Measurements from ENCODE around the gene RNH1. TPM values are rescaled to one million over a fixed set of nuclear protein-coding genes. Genes with fewer than 3 reads are reported as not detected.

The RNH1 gene
- 123 TPM for polyA plus RNA-seq (2012; ENCODE audit: insufficient read depth, insufficient read length)

DNA sequence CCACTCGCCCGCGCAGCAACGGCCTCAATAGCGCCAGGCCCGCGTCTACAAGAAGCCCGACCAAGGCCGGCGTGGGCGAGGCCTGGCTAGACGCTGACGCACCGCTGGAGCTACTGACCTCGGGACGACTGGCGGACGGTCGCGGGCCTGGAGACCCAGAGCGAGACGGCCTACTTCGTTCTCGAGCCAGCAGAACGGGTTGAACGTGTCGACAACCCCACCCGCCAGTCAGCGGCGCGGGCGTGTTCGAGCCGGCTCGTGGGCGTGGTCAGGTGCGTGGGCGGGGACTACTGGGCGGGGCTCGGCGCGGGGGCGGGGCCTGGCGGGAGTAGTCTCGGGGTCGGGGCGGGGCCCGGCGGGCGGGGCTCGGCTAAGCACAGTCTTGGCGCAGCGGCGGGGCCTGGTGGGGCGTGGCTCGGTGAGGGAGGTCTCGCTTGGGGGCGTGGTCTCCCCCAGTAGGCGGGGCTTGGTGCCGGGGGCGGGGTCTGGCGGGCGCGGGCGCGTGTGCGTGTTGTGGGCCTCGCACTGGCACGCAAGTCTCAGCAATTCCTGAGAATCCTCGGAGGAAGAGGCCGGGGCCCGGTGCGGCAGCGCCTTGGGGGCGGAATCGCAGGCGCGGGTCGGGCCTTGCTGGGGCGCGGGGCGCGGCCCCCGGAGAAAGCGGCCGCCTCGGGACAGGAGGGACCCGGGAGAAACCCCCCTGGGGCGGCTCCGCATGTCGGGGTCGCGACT lies at the start of gene RNH1:
RNH1 (minus strand) TSS at position 248 of the 732 bp plus-strand sequence. CDS start 5,080 bp downstream, outside the sequence.
- H3K4me3 ChIP-seq (ENCODE audit: low read length), result peak within 1 kb of the TSS; percentile 93

DNA sequence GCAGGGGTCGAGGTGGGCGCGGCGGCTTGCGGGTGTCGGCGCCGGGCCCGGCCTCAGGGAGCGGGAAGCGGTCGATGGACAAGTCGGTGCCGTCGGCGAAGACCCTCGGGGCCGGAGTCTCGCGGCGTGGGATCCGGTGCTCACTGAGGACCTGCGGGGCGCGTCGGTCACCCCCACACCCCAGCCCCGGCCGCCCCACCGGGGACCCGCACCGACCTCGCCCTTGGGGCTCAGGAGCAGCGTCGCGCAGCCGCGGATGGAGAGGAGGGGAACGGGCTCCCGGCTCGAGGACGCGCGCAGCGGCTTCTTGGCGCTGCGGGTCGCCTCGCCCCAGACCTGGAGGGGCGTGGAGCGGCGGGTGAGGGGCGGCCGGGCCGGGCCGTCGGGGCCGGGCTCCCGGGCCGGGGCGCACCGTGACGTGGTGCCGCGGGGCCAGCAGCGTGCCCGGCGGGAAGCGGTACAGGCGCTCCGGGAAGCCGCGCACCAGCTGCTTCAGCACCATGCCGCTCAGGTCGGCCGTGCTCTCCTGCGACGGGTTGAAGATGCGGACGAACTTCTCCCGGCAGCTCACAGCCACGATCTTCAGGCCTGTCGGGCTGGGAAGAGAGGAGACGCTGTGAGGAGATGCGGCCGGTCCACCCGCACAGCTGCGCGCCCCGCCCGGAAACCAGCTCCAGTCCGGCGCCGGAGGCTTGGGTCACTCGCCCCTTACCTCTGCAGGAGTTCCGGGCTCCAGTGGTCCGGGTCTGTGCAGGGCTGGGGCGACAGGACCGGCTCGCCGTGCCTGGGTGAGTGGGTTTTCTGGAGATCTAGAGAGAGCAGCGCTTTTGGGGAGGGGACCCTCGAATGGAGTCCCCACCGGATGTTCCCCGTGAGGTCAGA lies 49.0 kb upstream of the RNH1 start:
- H3K4me3 ChIP-seq (ENCODE audit: low read length), result no peak overlapping the region
- no peak for DNase-seq (ENCODE audit: low read depth, low spot score)

More for the DNA sequence above, at the start of gene RNH1:
- peak; percentile 75 for DNase-seq (ENCODE audit: low read depth, low spot score)

DNA sequence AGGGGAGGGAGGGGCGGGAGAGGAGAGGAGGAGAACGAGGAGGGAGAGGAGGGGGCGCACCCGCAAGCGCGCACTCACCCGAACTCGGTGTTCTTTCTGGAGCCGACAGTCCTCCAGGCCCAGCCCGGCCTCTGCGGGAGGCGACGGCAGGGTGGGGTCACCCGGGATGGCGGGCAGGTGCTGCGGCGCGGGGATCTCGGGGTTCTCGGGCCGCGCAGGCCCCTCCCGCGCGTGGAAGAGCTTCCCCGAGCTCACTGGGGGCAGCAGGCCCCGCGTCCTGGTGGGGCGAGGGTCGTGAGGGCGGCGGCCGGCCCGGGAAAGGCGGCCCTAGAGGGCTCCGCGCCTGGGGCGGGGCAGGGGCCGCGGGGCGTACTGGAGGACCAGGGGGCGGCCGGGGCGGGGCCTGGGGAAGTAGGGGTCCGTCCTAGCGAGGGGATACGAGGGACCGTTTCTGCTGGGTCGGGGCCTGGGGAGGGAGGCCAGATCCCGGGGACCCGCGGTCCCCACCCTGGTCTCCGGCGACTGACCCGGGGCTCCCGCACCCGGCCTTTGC lies 48.3 kb upstream of the RNH1 start:
- DNase-seq (ENCODE audit: low read depth, low spot score), result no peak
- H3K4me3 ChIP-seq (ENCODE audit: low read length), result peak overlapping the region; percentile 48

DNA sequence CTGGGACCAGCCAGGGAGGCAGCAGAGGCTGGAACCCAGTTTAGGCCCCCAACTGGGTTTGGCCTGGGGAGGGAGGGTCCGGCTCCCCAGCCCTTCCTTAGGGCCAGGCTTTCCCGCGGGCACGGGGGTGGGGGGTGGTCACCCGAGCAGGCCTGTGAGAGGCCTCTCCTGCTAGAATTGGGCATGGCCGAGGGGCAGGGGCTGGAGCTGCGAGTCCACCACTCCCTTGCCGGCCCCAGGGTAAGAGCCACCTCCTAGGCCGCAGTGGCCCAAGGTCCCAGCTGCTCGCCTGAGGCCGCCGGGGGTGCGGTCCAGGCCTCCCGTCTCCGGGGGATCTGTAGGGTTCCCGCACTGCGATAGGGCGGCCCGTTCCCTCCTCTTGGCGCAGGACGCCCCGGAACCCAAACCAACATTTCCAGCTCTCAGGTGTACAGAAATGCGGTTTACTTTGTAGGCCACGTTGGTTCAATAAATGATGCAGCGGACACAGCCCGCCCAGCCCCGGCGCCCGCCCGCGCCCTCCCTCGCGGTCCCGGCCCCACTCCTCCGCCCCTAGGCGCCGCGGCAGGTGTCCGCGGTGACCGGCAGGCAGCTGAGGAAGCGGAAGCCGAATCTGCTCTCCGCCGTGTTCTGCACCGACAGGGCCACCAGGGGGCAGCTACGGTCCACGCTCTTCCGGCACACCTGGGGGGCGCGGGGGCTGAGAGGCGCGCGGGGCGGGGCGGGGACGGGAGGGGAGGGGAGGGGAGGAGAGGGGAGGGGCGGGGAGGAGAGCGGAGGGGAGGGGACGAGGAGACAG lies 47.6 kb upstream of the RNH1 start:
- DNase-seq (ENCODE audit: low read depth, low spot score), result peak; percentile 79
- H3K4me3 ChIP-seq (ENCODE audit: low read length), result peak overlapping the region; percentile 48

DNA sequence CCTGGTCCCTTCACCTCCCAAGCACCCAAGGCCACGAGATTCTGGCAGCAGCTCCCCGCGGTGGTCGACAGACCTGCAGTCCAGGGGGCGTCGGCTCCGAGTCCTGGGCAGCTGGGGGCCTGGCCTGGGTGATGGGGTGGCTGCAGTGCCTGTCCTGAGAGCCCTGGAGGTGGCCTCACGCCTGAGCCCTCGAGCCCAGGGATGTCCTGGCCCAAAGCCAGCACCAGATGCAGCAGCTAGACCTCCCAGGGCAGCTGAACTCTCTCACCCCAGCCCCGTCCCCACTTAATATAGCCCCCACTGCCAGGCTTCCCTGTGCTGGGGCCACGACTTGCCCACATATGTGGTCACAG lies 46.9 kb upstream of the RNH1 start:
- H3K4me3 ChIP-seq (ENCODE audit: low read length), result no peak overlapping the region
- DNase-seq (ENCODE audit: low read depth, low spot score), result no peak

DNA sequence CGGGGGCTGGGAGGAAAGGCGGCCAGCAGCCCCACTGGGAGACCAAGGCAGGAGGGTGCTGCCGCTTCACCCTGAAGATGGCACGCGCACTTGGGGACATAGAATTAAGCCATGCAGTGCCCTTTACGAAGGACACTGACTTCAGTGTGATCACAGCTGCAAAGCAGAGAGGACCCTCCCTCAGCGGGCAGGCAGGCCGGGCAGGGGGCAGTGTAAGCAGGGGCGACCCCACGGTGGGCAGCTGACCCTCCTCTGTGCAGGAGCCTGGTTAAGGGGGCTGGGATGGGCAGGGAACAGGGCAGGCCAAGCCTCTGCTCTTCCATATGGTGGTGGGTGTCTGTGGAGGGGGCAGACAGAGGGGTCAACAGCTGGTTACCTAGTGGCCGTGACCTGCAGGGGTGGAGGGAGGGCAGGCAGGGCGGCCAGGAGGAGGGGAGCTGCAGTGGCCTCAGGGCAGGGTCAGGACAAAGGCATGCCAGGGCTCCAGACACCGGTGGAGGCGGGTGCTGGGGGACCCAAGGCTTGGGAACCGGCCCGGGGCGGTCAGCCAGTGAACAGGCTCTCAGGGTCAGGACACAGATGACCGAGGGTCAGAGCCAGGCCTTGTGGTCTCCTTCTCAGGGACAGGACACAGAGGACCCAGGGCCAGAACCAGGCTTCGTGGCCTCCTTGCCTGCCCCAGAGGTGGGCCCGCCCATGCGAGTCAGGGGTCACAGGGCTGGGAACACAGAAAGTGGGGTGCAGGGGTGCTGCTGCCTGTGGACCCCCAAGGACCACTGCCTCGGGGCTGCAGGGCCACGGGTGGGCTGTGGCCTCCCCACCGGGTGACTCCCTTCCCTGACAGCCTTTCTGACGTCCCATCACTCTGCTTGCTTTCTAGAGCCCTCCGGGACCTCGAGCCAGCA lies 46.3 kb upstream of the RNH1 start:
- H3K4me3 ChIP-seq (ENCODE audit: low read length), result no peak overlapping the region

DNA sequence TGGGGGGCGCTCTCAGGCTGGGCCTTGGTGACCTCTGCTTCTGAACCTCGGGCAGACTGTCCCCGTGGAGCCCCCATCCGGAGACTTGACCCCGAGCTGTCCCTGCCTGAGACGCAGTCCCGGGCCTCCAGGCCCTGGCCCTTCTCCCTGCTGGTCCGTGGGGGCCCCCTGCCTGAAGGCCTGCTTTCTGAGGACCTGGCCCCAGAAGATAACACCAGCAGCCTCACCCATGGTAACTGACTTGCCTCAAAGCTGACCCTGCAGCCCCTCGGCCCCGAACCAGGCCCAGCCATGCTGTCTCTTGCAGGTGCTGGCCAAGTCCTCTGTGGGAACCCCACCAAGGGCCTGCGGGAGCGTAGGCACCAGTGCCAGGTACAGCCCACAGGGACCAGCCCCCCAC lies 44.6 kb upstream of the RNH1 start:
- no peak overlapping the region for H3K4me3 ChIP-seq (ENCODE audit: low read length)

More for the DNA sequence above, 46.3 kb upstream of the RNH1 start:
- DNase-seq (ENCODE audit: low read depth, low spot score), result no peak

DNA sequence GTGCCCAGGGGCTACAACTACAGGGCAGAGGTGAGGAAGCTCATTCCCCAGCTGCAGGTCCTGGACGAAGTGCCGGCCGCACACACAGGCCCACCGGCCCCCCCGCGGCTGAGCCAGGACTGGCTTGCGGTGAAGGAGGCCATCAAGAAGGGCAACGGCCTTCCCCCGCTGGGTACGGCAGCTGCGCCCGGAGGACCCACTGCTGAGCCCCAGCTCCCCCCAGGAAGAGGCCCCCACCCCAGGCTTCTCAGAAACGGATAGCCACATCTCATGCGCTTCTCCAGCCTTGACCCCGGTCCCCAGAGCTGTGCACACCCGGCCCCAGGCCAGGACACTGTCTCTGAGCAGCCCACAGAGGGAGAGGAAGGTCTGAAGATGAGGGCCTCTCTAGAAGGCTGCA lies 44.1 kb upstream of the RNH1 start:
- H3K4me3 ChIP-seq (ENCODE audit: low read length), result no peak overlapping the region
- no peak for DNase-seq (ENCODE audit: low read depth, low spot score)

More for the DNA sequence above, 44.6 kb upstream of the RNH1 start:
- no peak for DNase-seq (ENCODE audit: low read depth, low spot score)

DNA sequence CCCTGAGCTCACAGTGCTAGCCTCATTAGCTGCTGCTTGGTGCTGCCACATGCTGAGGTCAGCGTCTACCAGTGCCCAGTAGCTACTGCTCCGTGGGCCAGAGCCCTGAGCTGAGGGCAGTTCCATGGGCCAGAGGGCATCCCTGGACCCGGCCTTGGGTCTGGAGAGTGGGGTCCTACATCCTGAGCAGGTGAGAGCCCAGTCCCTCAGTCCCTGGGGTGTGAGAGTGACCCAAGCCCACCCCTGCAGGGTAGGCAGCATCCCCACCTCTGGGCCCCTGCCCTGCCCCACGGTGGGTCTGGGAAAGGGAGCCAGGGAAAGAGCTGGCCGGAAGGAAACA lies 43.7 kb upstream of the RNH1 start:
- DNase-seq (ENCODE audit: low read depth, low spot score), result no peak
- H3K4me3 ChIP-seq (ENCODE audit: low read length), result no peak overlapping the region

DNA sequence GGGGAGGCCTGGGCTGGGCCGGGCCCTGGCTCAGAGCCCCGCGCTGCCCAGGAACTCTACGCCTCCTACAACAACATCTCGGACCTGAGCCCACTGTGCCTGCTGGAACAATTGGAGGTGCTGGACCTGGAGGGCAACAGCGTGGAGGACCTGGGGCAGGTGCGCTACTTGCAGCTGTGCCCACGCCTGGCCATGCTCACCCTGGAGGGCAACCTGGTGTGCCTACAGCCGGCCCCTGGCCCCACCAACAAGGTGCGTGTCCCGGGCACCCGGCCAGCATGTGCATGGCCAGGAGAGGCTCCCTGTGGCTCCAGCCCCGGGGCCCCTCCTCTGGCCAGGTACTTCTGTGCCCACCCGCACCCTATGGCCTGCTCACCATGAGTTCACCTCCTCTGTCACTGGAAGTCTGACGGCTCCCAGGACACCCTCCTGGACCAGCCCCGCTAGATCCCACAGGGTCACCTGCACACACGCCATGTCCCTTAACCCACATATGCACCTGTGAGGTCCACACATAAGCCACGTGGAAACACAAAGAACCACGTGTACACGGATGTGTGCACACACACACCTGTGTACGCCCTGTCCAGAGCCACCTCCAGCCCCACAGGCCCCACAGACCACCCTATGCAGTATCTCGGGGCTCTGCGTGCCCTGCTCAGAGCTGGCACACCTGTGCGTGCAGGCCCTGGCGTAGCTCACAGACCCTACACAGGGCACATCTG lies 43.1 kb upstream of the RNH1 start:
- no peak overlapping the region for H3K4me3 ChIP-seq (ENCODE audit: low read length)
- no peak for DNase-seq (ENCODE audit: low read depth, low spot score)

DNA sequence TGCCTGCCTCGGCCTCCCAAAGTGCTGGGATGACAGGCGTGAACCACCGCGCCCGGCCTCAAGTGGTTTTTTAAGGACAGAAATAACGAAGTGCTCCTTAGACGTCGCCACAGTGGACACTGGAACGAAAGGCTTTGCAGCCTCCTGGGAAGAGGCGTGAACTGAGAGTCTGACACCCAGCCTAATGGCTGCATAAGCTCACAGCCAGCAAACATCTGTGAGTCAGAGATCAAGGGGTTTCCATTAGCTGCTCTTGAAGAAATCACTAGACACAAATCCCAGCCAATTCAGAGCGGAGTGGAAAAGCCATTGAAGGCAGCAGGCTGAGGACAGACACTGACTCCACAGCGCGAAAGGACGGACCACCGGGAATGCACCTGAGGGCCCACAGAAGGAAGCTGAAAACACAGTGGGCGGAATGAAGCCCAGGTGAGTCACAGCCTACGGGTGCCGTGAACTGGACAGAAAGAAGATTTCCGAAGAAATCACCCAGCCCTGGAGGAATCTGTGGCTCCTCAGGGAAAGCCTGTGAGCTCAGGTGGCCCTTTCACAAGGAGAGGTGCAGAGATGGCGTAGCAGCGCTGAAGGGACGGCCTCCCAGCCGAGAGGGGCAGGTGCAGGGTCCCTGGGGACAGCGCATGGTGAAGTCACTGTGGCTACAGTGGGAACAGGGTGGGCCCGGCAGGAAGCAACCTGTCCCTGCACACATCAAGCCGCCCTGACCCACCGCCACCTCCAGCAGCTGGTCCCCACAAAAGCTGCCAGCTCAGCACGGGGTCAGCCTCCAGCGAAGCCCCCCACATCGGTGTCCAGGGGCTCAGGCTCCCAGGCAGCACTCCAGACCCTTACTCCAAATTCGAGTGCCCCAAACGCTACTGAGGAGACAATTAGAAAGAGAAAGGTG lies 41.9 kb upstream of the RNH1 start:
- no peak for DNase-seq (ENCODE audit: low read depth, low spot score)
- no peak overlapping the region for H3K4me3 ChIP-seq (ENCODE audit: low read length)

DNA sequence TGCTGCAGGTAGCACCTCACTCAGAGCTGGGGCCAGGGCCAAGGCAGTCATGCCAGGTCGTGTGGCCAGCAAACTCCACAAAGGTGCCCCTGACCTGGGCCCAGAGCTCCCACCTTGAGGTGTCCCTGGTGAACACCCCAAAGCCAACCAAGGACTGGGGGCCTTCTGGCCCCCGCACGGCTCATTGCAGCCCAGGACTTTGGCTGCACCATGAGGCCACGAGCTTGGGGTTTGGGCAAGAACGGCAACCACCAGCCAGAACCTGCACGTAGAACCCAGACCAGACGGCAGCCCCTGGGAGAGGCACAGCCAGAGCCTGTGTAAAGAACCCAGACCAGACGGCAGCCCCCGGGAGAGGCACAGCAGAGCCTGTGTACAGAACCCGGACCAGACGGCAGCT lies 38.1 kb upstream of the RNH1 start:
- no peak overlapping the region for H3K4me3 ChIP-seq (ENCODE audit: low read length)
- DNase-seq (ENCODE audit: low read depth, low spot score), result no peak

DNA sequence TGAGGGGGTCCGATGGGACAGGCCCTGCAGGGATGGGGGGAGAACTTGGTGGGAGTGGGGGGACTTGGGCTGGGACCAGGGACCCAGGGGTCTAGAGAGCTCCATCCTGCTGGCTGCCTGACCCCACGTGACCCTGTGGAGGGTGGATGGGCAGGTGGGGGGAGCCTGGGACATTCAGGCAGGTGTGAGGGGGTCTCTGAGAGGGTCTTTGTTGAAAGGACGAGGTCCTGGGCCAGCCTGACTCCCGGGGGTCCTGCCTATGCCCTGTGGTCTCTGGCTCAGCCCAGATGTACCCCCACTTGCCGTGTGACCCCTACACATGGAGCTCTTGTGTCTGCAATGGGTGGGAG lies 37.8 kb upstream of the RNH1 start:
- DNase-seq (ENCODE audit: low read depth, low spot score), result no peak
- H3K4me3 ChIP-seq (ENCODE audit: low read length), result no peak overlapping the region

DNA sequence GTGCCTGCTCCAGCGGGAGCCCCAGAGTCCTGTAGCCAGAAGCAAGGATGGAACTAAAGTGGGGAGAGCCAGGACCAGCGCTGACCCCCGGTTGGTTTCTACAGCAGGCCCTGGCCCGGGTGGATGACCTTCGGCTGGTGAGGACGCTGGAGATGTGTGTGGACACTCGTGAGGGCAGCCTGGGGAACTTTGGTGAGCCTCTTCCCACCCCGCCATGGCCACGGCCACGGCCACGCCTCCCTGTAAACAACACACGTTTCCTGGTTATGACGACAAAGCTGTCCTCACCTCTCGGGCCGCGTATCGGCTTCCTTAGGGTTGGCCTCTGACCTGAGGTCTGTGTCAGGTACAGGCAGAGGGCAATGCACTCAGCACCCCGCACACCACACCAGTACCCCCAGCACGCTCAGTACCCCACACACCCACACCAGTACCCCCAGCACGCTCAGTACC lies 34.4 kb upstream of the RNH1 start:
- H3K4me3 ChIP-seq (ENCODE audit: low read length), result no peak overlapping the region
- no peak for DNase-seq (ENCODE audit: low read depth, low spot score)

DNA sequence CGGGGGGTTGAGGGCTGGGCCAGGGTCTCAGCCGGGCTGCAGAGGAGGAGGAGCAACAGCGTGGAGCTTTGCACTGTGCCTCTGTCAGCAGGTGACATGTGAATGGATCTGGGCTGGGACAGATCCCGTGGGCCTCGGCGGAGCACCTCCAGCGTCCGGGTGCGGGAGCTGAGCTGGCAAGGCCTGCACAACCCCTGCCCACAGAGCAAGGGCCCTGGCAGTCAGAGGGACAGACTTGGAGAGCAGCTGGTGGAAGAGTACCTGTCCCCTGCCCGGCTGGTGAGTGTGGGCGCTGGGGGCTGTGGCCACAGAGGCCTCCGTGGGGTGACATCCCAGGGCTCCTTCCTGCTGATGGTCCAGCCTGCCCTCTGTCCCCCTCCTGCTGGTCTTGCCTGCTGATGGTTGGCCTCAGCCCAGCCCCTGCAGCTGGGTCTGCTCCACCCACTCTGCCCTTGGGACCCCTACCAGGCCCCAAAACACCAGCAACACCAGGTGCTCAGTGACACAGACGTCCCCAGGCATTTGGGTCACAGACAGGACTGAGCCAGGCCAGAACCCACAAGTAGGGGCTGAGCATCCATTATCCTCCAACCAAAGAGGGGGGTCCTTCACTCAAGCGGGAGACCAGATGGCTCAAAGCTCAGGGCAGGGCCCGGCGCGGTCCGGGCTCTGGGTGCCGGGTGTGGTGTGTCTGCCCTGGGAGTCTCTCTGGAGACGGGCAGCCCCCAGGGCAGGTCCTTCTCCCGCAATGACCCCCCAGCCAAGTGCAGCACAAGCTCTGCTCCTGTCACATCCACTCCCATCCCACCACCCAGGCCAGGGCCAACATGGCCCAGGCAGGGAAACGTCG lies 33.8 kb upstream of the RNH1 start:
- no peak for DNase-seq (ENCODE audit: low read depth, low spot score)
- H3K4me3 ChIP-seq (ENCODE audit: low read length), result no peak overlapping the region

DNA sequence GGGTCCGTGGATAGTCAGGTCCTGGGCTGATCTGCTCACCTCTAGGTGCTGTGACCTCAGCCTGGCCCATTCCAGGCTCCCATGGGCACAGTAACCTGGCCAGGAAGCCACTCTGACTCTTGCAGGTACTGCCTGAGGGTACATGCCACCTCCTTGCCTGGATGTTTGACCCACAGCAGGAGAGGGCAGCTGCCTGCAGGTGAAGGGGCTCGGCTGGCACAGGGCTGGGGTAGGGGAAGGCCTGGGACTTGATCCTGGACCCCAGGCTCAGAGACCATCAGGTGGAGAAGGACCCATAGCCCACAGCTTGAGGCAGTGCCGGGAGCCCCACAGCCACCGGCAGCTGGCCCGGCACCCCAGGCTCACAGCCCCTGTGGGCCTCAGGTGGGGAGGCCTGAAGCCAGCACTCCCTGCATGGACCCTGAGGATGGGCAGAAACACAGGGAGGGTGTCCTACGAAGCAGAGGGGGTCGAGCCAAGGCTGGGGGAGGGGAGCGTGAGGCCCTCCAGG lies 33.0 kb upstream of the RNH1 start:
- no peak for DNase-seq (ENCODE audit: low read depth, low spot score)
- H3K4me3 ChIP-seq (ENCODE audit: low read length), result no peak overlapping the region

Measured in Jurkat, Clone E6-1 (cell line).